Posterior cingulate gyrus (tissue), 11 donors: ENCODE results near the gene DIO3.
A peak's percentile ranks its signal among the peaks of the same experiment; 100 is the strongest.

Source experiments
- DNase-seq, 10 donors: peaks; one replicate each; pipeline versions ENCODE4 v3.0.0 to v3.0.0-alpha.2; 2020 to 2021; ENCODE audit warnings: mixed read lengths in 3 of 10
- intact Hi-C: fragments of 100-400 bp; cut with DNase I; formaldehyde crosslinking; loops from one replicate; pipeline ENCODE4 v1.15.1; 2023

DIO3 gene

DNA sequence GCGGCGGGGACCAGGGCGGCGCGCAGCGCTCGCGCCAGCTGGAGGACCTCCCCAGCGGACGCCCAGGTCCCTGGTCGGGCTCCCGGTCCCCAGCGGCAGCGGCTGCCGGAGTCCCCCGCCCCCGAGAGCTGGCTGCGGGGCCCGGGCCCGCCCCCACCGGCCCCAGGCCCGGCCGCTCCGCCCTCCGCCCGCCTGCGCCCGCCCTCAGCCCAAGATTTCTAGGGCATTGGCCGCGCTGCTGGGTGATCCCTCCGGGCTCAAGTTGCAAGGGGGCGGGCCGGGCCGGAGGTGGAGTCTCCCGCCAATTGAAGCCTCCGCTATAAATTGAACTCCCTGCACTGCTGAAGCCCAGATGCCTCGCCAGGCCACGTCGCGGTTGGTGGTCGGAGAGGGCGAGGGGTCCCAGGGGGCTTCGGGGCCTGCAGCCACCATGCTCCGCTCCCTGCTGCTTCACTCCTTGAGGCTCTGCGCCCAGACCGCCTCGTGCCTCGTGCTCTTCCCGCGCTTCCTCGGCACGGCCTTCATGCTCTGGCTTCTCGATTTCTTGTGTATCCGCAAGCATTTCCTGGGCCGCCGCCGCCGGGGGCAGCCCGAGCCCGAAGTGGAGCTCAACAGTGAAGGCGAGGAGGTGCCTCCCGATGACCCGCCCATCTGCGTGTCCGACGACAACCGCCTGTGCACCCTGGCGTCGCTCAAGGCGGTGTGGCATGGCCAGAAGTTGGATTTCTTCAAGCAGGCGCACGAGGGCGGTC lies at the start of gene DIO3:
Gene DIO3, plus strand, starts transcription at position 351 of the 752 bp plus-strand sequence.
- peak in 2 of 10 donors; percentile 23 to 54 for DNase-seq

DNA sequence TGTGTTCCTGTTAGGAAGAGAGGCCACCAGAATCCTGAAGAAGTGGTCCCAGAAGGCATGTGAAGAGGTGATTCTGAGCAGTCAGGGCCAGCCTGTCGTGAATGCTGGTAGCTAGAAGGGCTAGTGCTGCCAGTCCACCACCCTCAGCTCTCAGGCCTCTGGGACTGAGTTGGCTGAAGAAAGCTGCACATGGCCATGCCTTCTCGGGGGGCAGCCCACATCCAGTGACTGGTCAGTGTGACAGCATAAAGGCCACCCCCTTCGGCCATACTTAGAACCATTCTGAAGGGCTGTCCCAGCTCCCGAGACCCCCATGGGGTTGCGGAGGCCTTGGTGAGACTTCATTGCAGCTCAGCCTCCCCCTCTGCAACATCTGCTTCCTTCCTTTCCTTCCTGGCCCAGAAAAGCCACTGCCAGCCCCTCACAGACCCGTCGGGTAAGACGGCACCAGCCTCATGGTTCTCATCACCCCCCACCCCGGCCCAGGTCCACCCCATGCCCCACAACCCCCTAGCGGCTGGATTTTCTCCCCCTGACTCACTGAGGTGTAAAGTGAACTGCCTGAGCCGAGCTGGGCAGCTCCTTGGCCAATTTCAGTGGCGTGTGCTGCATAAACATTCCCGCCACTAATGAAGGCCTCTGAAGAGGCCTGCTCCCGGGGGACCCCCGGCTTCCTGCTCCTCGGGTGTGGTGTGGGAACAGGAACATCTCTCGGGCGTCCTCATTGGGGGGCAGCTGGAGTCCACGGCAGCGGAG lies 49.5 kb upstream of the DIO3 start:
- DNase-seq, result peak in 4 of 10 donors; percentile 9 to 66 (median 46)
- intact Hi-C loops, result no loop called here

More for the DNA sequence above, at the start of gene DIO3:
- intact Hi-C loops, result no loop called here

DNA sequence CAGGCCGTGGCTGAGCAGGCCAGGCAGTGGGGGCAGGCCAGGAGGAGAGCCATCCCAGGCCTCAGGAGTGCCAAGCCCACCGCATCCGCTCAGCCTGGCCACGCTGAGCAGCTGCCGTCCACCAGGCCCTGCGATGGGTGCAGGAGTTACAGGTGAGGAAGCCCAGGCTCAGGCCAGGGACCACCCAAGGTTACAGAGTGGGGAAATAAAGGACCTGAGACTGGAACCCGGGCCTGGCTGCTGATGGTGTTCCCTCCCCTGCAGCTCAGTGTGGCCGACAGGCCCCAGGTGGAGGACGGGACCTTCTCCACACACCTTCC lies 49.0 kb upstream of the DIO3 start:
- intact Hi-C loops, result no loop called here
- peak in 4 of 10 donors; percentile 17 to 79 (median 60) for DNase-seq

DNA sequence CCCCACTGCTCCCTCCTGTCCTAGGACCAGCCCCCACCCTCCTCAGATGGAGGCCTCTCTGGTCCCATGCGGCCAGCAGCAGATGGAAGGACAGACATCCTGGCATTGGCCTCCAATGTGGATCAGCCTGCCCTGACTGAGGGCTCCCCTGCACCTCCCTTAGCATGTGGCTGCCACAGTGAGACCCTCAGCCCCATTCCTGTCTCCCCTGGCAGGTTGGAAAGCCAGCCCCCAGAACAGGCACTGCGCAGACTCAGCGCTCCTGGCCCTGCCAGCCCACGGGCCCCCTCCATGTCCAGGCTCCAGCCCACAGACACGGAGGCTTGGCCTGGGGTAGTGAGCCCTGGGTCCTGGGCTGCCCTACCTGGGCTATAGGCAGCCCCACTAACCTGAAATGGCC lies 47.2 kb upstream of the DIO3 start:
- no peak for DNase-seq
- intact Hi-C loops, result no loop called here

DNA sequence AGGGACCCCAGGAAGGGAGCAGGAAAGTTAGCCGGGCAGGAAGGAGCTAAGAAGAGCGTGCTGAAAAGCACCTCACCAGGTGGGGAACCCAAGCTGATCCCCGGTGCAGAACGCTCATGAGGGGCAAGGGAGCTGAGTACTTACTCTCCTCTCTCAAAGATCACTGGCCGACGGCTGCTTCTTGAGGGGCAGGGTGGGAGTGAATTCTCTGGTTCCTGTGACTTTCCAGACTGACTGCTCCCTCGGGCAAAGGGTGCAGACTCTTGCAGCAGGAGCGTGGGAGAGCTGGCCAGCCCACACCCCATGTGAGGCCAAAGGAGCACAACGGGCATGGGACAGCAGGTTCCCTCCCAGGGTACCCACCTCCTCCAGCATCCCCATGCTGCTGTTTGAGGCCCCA lies 44.9 kb upstream of the DIO3 start:
- intact Hi-C loops, result no loop called here
- DNase-seq, result no peak

DNA sequence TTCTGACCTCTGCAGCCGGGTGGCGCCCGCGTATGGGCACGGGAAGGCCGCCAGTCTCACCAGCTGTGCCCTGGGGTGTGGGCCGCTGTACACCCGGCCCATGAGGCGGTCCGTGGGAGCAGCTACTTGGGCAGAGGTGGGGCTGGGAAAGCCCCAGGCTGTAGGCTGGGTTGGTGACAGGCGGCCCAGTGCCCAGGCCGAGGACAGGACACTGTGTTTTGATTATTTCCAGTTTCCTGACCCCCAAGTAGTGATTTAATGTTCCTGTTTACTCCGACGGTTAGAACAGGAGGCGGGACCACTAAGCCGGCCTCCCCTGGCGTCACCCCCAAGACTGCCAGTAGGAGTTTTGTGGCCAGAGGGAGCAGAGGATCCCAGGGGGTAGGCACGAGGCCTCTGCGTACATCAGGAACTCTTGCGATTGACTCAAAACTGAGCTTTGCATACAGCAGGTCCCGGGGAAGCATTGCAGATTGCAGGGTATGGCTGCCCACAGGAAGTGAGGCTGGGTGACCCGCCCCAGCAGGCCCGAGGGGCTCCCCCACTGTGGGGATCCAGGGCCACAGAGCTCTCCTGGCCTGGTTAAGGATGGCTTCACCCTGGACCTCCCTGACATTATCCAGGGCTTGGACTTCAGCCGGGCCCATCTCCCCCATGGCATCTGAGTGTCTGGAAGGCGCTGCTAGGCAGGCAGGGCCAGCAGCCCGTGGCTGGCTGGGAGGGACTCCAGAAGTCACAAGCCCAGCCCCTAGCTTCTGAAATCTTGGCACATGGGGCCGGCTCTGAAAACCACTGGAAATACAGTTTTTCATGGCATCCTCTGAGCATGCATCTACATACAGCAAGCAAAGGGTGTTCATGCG lies 42.5 kb upstream of the DIO3 start:
- intact Hi-C loops, result no loop called here
- DNase-seq, result no peak

DNA sequence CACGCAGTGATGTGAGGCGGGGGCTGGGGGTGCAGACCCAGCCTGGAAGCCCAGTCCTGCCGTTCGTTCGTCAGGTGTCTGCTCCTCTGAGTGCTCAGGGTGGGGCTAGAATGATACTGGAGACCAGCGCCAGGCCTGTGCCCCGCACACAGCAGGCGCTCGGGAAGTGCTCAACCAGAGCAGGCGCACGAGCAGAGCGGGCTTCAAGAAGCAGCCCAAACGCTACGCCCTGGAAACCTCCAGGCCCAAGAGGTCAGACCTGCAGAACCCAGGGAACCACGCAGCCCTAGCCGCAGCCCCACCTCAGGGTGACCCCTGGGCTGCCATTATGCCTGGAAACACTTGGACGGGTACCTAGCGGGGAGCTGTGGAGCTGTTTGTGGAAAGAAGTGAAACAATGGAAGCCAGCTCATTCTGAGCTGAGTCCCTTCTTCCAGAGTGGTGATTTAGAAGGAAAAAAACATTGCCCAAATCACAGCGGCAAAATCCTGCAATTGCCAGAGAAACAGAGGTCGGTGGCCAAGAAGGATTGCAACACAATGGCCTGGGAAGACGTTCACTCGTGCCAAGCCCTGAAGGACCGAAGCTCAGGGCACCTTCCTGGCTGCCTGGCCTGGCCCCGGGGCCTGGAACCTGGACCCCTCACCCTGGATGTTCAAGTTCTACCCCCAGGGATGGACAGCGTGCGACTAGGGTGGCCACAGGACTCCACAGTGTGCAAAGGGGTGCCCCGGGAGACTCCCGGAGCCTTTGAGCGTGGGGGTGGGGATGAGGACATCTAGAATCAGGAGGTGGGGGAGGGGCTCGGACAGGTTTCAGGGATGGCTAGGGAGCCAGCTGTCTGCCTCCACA lies 40.4 kb upstream of the DIO3 start:
- DNase-seq, result no peak
- intact Hi-C loops, result no loop called here

DNA sequence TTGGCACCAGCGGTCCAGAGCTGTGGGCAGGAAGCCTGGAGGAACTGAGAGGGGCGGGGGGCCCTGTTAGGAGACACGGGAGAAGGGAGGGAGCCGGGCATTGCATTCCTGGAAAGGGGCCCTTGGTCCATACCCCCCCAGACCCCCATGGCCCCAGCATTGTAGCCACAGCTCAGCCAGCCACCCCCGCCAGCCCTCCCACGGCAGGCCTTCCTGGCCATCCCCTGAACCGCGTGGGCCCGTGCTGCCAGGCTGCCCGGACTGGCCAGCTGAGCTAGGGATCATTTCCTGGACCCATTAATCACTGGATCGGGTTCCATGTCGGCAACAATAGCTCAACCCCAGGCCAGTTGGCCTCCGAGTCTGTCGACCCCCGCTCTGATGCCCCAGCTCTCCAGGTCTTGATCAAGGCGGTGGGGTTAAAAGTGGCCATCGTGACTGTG lies 39.8 kb upstream of the DIO3 start:
- DNase-seq, result peak in 1 of 10 donors; percentile 30
- intact Hi-C loops, result no loop called here

DNA sequence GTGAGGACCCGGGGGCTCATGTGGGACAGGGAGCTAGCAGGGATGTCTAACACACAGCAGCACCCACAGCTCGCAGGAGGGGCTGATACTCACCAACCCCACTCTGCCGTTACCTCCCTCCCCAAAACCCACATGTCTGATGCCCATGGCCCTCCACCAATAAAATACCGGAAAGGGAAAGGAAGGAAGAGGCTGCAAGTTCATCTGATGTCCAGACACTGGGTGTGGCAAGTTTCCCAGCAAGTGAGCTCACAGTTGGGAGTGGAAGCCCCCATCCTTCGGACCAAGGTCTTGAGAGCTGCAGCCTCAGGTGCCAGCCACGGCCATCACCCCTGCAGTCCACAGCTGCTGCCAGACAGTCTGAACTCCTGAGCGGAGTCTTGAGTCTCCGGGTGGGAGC lies 39.3 kb upstream of the DIO3 start:
- DNase-seq, result no peak
- intact Hi-C loops, result no loop called here

DNA sequence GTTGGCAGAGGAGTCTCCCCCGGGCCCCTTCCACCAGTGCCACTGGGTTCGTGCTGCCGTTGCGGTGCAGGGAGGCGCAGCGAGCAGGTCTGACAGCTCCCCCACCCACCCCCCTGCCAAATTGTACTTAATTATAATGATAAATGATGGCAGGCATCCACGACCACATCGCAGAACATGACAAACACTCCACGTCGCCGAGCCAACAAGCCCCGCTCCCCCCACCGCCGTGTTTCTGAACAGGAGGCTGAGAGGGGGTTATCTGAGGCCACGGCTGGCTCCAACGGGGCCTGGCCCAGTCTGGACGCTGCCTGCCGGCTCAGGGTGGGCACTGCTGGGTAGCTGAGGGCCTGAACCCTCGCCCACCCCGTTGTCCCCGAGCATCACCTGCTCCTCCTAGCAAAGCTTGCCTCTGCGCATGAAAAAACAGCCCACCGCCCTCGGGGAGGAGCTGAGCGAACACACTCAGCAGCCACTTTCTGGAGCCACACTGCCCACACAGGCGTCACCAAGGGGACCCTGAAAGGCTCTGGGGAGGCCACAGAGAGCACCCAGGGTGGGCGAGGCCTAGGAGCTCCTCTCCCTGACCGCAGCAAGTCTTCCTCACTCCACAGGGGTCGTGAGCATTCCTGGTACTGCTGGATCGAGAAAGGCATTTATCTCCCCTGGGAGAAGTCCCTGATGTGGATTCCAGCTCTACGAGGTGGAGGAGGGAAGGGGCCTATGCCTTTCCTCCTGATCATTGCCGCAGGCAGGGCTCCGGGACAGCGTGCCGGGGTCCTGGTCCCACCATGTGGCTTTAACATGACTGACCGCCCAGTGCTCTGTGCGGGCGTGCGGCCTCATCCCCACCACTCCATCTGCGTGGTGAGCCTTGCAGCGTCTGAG lies 35.4 kb upstream of the DIO3 start:
- DNase-seq, result no peak
- intact Hi-C loops, result no loop called here

DNA sequence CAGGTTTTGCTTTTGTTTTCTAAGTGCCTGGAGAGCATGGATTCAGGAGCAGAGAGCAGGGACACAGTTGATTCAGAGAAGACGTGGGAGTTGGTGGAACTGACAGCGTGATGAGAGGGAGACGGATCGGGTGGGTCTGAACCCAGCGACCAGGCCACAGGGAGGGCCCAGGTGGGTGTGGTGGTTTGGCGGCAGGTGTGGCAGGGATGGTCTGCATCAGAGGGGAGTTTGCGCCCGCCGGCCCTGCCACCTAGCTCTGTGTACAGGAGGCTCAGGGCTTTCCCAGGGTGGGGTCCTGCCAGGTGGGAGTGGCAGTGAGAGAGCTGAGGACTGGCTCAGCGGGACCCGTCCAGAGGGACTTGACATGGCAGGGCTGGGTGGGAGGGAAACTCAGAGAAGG lies 33.3 kb upstream of the DIO3 start:
- DNase-seq, result no peak
- intact Hi-C loops, result no loop called here

DNA sequence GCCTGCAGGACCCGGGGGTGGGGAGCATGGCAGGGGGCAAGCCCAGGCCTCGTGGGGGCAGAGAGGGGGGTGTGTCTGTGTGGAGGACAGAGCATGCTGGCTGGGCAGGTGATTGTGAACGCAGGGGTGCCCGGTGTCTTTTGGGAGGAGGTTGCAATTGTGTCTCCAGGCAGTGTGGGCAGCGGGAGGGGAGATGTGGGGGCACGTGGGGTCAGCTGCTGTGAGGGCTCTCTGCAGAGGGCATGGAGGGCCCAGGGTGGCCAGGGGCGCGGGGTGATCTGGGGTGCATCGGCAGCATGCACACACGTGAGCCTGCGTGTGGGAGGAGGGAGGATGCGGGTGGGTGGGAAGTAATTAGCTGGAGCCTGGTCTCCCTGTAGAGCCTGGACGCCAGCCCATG lies 32.2 kb upstream of the DIO3 start:
- intact Hi-C loops, result no loop called here
- DNase-seq, result no peak

DNA sequence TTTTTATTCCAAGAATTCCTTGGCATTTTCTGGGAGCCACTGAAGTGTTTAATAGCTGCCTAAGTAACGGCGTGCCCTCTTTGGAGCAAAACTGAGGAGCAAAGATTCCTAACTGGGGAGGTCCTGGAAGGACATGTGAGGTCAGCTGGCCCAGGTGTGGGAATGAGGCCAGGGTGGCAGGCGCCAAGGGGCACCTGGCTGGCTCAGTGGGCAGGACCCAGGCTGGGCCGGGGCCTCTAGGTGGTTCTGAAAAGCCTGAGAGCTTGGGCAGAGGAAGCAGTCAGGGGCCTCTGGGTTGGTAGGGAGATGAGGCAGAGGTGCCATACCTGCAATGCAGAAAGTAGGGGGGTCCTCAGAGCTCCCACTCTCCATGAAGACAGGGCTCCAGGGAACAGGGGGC lies 27.1 kb upstream of the DIO3 start:
- intact Hi-C loops, result no loop called here
- DNase-seq, result no peak

DNA sequence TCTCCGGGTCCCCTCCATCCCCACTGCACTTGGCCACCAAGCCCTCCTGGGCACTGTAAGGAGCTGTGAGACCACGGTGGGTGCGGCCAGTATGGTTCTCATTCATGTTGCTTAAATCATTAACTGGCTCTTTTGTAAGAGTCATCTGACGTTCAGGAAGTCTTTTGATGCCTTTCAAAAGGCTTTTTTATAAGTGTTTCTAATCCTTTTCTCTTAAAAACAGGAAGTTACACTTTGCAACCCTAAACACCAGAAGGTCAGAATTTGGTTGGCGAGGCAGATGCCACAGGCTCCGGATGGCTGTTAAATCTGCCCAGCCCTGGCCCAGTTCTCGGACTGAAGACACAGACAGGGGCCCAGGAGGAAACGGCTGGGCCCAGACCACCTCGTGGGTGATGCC lies 26.1 kb upstream of the DIO3 start:
- DNase-seq, result no peak
- intact Hi-C loops, result no loop called here

DNA sequence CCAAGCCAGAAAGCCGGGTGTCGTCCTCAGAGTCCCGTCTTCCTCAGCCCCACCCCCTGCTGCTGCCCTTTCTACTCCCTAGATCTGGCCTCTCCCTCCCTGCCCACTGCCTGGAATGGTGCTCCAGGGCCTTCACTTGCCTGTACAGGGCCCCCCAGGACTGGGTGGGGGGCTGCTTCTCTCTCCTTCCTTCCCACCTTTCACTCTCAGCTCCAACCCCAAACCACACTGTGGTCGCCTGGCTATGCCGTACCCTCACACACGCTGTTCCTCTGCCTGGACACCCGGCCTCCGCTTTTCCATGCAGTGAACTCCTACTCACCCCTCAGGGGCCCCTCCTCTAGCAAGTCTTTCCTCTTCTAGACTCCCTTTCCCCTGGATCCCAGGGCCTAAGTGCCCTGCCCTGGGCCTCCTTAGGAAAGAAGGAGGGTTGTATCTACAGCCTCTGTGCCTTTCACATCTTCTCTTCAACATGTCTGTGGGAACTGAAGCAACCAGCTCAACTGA lies 25.5 kb upstream of the DIO3 start:
- no peak for DNase-seq
- intact Hi-C loops, result no loop called here

DNA sequence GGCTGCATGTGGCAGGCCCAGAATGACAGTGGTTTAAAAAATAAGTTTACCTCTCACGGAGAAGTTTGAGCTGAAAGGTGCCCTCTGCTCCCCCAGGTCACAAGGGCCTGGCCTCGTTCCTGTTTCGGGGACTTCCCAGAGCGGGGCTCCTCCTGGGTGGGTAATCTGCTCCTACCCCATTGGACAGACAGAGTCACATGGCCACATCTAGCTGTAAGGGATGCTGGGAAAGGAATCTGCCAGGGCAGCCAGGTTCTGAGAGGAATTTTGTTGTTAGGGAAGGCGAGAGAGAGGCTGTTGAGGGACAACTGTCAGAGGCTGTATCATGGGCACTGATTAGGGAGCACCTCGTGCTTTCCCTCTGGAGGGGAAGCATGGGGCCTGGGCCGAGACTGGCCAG lies 24.0 kb upstream of the DIO3 start:
- no peak for DNase-seq
- intact Hi-C loops, result no loop called here

DNA sequence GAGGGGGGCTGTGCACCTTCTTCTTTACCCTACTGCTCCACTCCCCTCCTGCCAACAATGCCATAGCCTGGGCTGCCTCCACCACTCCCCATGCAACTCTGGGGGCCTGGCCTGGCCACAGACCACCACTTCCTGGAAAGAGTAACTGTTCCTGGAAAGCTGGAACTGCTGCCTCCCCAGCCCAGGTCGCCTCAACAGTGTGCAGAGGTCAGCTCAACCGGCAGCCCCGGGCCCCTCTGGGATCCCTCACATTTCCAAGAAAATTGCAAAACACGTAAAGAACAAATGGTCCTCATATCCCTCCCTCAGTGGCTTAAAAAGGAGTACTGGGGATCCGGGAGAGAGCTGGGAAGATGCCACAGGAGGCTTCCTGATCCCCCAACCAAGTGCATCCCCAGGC lies 22.4 kb upstream of the DIO3 start:
- no peak for DNase-seq

DNA sequence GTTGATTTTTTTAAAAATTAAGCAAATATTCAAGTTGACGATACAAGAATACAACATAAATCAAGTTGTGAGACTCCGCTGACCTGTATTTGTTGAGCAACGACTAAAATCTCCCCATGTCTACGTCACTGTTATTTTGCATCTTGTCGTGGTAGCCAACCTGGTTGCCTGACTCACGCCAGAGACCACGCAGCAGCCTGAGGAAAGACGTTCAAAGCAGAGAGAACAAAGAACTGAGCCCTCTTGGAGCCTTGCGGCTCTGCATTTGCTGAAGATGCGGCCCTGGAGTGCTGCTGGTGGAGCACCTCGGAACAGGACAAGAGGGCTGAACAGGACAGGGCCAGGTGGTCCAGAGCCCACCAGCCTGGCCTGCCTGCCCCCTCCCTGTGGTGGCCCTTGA lies 21.4 kb upstream of the DIO3 start:
- no peak for DNase-seq
- intact Hi-C loops, result no loop called here

More for the DNA sequence above, 22.4 kb upstream of the DIO3 start:
- intact Hi-C loops, result no loop called here
